Measurements from ENCODE around the gene NBDY. TPM values are rescaled to one million over a fixed set of nuclear protein-coding genes. Genes with fewer than 3 reads are reported as not detected.

Gene NBDY
- total RNA-seq, 2 experiments from 2014 or later: 5.4 to 32.9 TPM

DNA sequence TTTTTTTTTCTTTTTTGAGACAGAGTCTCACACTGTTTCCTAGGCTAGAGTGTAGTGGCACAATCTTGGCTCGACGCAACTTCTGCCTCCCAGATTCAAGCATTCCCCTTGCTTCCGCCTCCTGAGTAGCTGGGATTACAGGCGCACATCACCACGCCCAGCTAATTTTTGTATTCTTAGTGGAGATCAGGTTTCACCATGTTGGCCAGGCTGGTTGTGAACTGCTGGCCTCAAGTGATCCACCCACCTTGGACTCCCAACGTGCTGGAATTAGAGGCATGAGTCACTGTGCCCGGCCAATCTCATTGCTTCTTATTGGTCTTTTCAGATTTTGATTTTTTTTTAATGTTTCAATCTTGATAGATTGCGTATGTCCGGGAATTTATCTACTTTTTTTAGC lies 124.4 kb downstream of the NBDY start:
- H4K20me1 ChIP-seq (ENCODE audit: insufficient read depth, low read length): no peaks in the 10 kb centered on the region
- POLR2A ChIA-PET: no interaction called here
- intact Hi-C loops (cut with micrococcal nuclease; ENCODE audit: unreplicated experiment): no loop called here
- no peak overlapping the region for H3K27ac ChIP-seq (ENCODE audit: low read depth, low read length, poor library complexity, severe bottlenecking)
- CTCF ChIA-PET (ENCODE audit: unreplicated experiment): no interaction called here
- H2AFZ ChIP-seq (ENCODE audit: low read length): no peak overlapping the region
- no TSS peak for BruUV-seq (replicated peaks)
- no peak overlapping the region for H3K4me3 ChIP-seq (ENCODE audit: low read depth, low read length, poor library complexity, severe bottlenecking)
- no peaks in the 10 kb centered on the region for H3K79me2 ChIP-seq (ENCODE audit: insufficient read depth, low read depth, low read length)
- H3K4me1 ChIP-seq (ENCODE audit: insufficient read depth, low read length, poor library complexity, severe bottlenecking): no peaks in the 10 kb centered on the region
- no peaks in the 10 kb centered on the region for H3K36me3 ChIP-seq (ENCODE audit: insufficient read depth, low read length)
- DNase-seq (ENCODE audit: low spot score): no peak
- no peak overlapping the region for H3K4me2 ChIP-seq (ENCODE audit: low read length)
- TF ChIP-seq, protein P1, sequence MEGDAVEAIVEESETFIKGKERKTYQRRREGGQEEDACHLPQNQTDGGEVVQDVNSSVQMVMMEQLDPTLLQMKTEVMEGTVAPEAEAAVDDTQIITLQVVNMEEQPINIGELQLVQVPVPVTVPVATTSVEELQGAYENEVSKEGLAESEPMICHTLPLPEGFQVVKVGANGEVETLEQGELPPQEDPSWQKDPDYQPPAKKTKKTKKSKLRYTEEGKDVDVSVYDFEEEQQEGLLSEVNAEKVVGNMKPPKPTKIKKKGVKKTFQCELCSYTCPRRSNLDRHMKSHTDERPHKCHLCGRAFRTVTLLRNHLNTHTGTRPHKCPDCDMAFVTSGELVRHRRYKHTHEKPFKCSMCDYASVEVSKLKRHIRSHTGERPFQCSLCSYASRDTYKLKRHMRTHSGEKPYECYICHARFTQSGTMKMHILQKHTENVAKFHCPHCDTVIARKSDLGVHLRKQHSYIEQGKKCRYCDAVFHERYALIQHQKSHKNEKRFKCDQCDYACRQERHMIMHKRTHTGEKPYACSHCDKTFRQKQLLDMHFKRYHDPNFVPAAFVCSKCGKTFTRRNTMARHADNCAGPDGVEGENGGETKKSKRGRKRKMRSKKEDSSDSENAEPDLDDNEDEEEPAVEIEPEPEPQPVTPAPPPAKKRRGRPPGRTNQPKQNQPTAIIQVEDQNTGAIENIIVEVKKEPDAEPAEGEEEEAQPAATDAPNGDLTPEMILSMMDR (conservative IDR thresholded peaks at IDR 0.05; ENCODE audit: low read length): no peak
- no peak for TF ChIP-seq EZH2phosphoT487 (IDR thresholded peaks at IDR 0.05; ENCODE audit: borderline replicate concordance, low read depth, low read length)
- no peaks in the 10 kb centered on the region for H3K9me2 ChIP-seq (ENCODE audit: insufficient read depth, low read length)
- no peaks in the 10 kb centered on the region for H3K9me3 ChIP-seq (ENCODE audit: low read length)

DNA sequence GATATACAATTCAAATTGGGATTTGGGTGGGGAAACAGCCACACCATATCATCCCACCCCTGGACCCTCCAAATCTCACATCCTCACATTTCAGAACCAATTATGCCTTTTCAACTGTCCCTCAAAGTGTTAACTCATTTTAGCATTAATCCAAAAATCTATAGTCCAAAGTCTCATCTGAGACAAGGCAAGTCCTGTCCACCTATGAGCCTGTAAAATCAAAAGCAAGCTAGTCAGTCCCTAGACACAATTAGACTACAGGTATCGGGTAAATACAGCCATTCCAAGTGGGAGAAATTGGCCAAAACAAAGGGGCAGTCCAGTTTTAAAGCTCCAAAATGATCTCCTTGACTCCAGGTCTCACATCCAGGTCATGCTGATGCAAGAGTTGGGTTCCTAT lies 128.0 kb downstream of the NBDY start:
- H3K79me2 ChIP-seq (ENCODE audit: insufficient read depth, low read depth, low read length): no peaks in the 10 kb centered on the region
- no peak overlapping the region for H2AFZ ChIP-seq (ENCODE audit: low read length)
- H3K4me2 ChIP-seq (ENCODE audit: low read length): no peak overlapping the region
- no peak for TF ChIP-seq EZH2phosphoT487 (IDR thresholded peaks at IDR 0.05; ENCODE audit: borderline replicate concordance, low read depth, low read length)
- TF ChIP-seq, protein P1 (conservative IDR thresholded peaks at IDR 0.05; ENCODE audit: low read length): no peak
- H3K36me3 ChIP-seq (ENCODE audit: insufficient read depth, low read length): no peaks in the 10 kb centered on the region
- CTCF ChIA-PET (ENCODE audit: unreplicated experiment): no interaction called here
- H3K4me1 ChIP-seq (ENCODE audit: insufficient read depth, low read length, poor library complexity, severe bottlenecking): no peaks in the 10 kb centered on the region
- H3K9me2 ChIP-seq (ENCODE audit: insufficient read depth, low read length): no peaks in the 10 kb centered on the region
- POLR2A ChIA-PET: no interaction called here
- no peak overlapping the region for H3K27ac ChIP-seq (ENCODE audit: low read depth, low read length, poor library complexity, severe bottlenecking)
- BruUV-seq (replicated peaks): no TSS peak
- H3K4me3 ChIP-seq (ENCODE audit: low read depth, low read length, poor library complexity, severe bottlenecking): no peak overlapping the region
- no peak for DNase-seq (ENCODE audit: low spot score)
- intact Hi-C loops (cut with micrococcal nuclease; ENCODE audit: unreplicated experiment): no loop called here
- H4K20me1 ChIP-seq (ENCODE audit: insufficient read depth, low read length): no peaks in the 10 kb centered on the region
- no peaks in the 10 kb centered on the region for H3K9me3 ChIP-seq (ENCODE audit: low read length)

DNA sequence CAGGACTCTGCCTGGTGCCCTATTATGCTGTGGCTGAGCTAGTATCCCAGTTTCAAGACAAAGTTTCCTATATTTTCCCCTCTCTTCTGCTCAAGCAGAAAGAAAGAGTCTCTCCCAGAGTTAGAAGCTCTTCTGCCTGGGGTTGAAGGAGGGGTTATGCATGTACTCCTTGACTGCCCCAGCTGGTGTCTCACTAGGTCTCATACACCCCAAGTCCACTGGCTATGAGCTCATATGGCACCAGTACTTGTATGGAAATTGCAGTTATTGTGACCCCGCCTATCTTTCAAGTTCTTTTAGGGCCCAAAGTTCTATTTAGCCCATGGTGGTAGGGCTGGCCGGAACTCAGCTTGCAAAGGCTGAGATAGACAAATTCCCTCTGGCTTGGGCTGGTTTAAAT lies 131.8 kb downstream of the NBDY start:
- CTCF ChIA-PET (ENCODE audit: unreplicated experiment): no interaction called here
- POLR2A ChIA-PET: no interaction called here
- no peak overlapping the region for H3K27ac ChIP-seq (ENCODE audit: low read depth, low read length, poor library complexity, severe bottlenecking)
- no peak for TF ChIP-seq EZH2phosphoT487 (IDR thresholded peaks at IDR 0.05; ENCODE audit: borderline replicate concordance, low read depth, low read length)
- TF ChIP-seq, protein P1 (conservative IDR thresholded peaks at IDR 0.05; ENCODE audit: low read length): no peak
- no peak overlapping the region for H2AFZ ChIP-seq (ENCODE audit: low read length)
- no peaks in the 10 kb centered on the region for H4K20me1 ChIP-seq (ENCODE audit: insufficient read depth, low read length)
- H3K4me1 ChIP-seq (ENCODE audit: insufficient read depth, low read length, poor library complexity, severe bottlenecking): no peaks in the 10 kb centered on the region
- no peak for DNase-seq (ENCODE audit: low spot score)
- H3K4me3 ChIP-seq (ENCODE audit: low read depth, low read length, poor library complexity, severe bottlenecking): no peak overlapping the region
- no peaks in the 10 kb centered on the region for H3K9me3 ChIP-seq (ENCODE audit: low read length)
- H3K4me2 ChIP-seq (ENCODE audit: low read length): no peak overlapping the region
- intact Hi-C loops (cut with micrococcal nuclease; ENCODE audit: unreplicated experiment): no loop called here
- H3K79me2 ChIP-seq (ENCODE audit: insufficient read depth, low read depth, low read length): no peaks in the 10 kb centered on the region
- BruUV-seq (replicated peaks): no TSS peak
- no peaks in the 10 kb centered on the region for H3K9me2 ChIP-seq (ENCODE audit: insufficient read depth, low read length)
- no peaks in the 10 kb centered on the region for H3K36me3 ChIP-seq (ENCODE audit: insufficient read depth, low read length)

Other genes with a start within 250 kb of the NBDY start
- 7.4 and 9.6 TPM in 2 replicates for gene UBQLN2, start 165.6 kb upstream of the NBDY start, total RNA-seq (2014; rRNA removed; shearing (Covaris generic))
- 23.0 and 23.7 TPM in 2 replicates for gene UBQLN2, start 165.6 kb upstream of the NBDY start, total RNA-seq (2022)